ENCODE measurements around the gene DOK4. TPM values are rescaled to one million over a fixed set of nuclear protein-coding genes. Genes with fewer than 3 reads are reported as not detected.

The DOK4 gene
- total RNA-seq, 4 donors from 2014 or later: 3.6 to 12.8 (median 7.3) TPM

- TF ChIP-seq CTCF (IDR thresholded peaks at IDR 0.05; ENCODE audit: low read depth): no peak
These were observed 55.3 kb downstream of the DOK4 start for GRCh38 chr16:57430955-57431354.

- TF ChIP-seq CTCF (IDR thresholded peaks at IDR 0.05; ENCODE audit: low read depth): no peak
These were observed 58.5 kb downstream of the DOK4 start for GRCh38 chr16:57427824-57428223.

GRCh38 chr16:57427307-57427706, 59.0 kb downstream of the DOK4 start:
- no peak for TF ChIP-seq CTCF (IDR thresholded peaks at IDR 0.05; ENCODE audit: low read depth)

GRCh38 chr16:57426356-57426755, 59.9 kb downstream of the DOK4 start:
- no peak for TF ChIP-seq CTCF (IDR thresholded peaks at IDR 0.05; ENCODE audit: low read depth)

- TF ChIP-seq CTCF (IDR thresholded peaks at IDR 0.05; ENCODE audit: low read depth): no peak
These were observed 61.7 kb downstream of the DOK4 start for GRCh38 chr16:57424583-57424982.

- no peak for TF ChIP-seq CTCF (IDR thresholded peaks at IDR 0.05; ENCODE audit: low read depth)
These were observed 63.1 kb downstream of the DOK4 start for GRCh38 chr16:57423152-57423551.

GRCh38 chr16:57422026-57422944, 64.0 kb downstream of the DOK4 start:
- TF ChIP-seq CTCF (IDR thresholded peaks at IDR 0.05; ENCODE audit: low read depth): no peak

Other genes starting within 250 kb of the DOK4 start
- gene ARL2BP, start 241.2 kb downstream of the DOK4 start, total RNA-seq: 10 to 100 TPM; 48.8 to 94.1 (median 59.6) TPM
- 1 to 10 TPM in 3 of 4 donors, under 1 TPM in 1; 0.51 to 3.0 (median 2.2) TPM for gene PLLP, start 201.8 kb downstream of the DOK4 start, total RNA-seq
- 1 to 10 TPM in 1 of 4 donors, under 1 TPM in 1, not detected in 2; 0.33 to 3.9 TPM for gene CCL22, start 127.7 kb downstream of the DOK4 start, total RNA-seq
- gene CX3CL1, start 114.0 kb downstream of the DOK4 start, total RNA-seq: 10 to 100 TPM in 1 of 4 donors, 1 to 10 TPM in 3; 4.7 to 25.4 (median 6.2) TPM
- not detected for gene CCL17, start 81.7 kb downstream of the DOK4 start, total RNA-seq
- gene CIAPIN1, start 39.1 kb downstream of the DOK4 start, total RNA-seq: 10 to 100 TPM; 18.5 to 36.7 (median 20.6) TPM
- gene COQ9, start 39.0 kb downstream of the DOK4 start, total RNA-seq: 10 to 100 TPM; 23.5 to 49.5 (median 30.1) TPM
- 10 to 100 TPM; 66.9 to 77.7 (median 67.6) TPM for gene POLR2C, start 23.8 kb downstream of the DOK4 start, total RNA-seq
- gene CCDC102A, start 50.1 kb upstream of the DOK4 start, total RNA-seq: 1 to 10 TPM; 5.5 to 7.0 (median 6.2) TPM
- under 1 TPM in 1 of 4 donors, not detected in 3; 0.51 TPM for gene ADGRG5, start 56.1 kb upstream of the DOK4 start, total RNA-seq
- 10 to 100 TPM; 10.0 to 92.5 (median 21.2) TPM for gene ADGRG1, start 142.1 kb upstream of the DOK4 start, total RNA-seq
- 1 to 10 TPM in 2 of 4 donors, under 1 TPM in 1, not detected in 1; 0.44 to 4.0 (median 2.1) TPM for gene ADGRG3, start 181.8 kb upstream of the DOK4 start, total RNA-seq
- gene DRC7, start 208.3 kb upstream of the DOK4 start, total RNA-seq: under 1 TPM in 1 of 4 donors, not detected in 3; 0.33 TPM
- gene KATNB1, start 249.3 kb upstream of the DOK4 start, total RNA-seq: 10 to 100 TPM in 2 of 4 donors, 1 to 10 TPM in 2; 8.6 to 14.3 (median 10.7) TPM